Brain microvascular endothelial cell (primary cell): ENCODE results near the gene ZNF837.

Experiments
- DNase-seq: peaks from one replicate; pipeline ENCODE4 v3.0.0-alpha.2; 2020
- H3K27ac ChIP-seq: fragments of 250-450 bp; sonication (Bioruptor Pico); 2 replicates; pipeline ENCODE4 v1.5.1; 2020; ENCODE audit warnings: mild to moderate bottlenecking, moderate library complexity
- H3K27me3 ChIP-seq: fragments of 250-450 bp; sonication (Bioruptor Pico); replicated peaks from 2 replicates; pipeline ENCODE4 v1.5.1; 2020; ENCODE audit warnings: mild to moderate bottlenecking
- H3K36me3 ChIP-seq: fragments of 250-450 bp; sonication (Bioruptor Pico); replicated peaks from 2 replicates; pipeline ENCODE4 v1.5.1; 2020; ENCODE audit warnings: mild to moderate bottlenecking
- H3K4me3 ChIP-seq: 2 replicates; pipeline ENCODE4 v1.5.1; 2011; ENCODE audit warnings: low read depth, mild to moderate bottlenecking, control low read depth, low read length, moderate library complexity
- in situ Hi-C: cut with HindIII; loops from 2 replicates; pipeline ENCODE4 v1.10.0; 2017; ENCODE audit warnings: low sequenced_read_pairs, low pct_ligation_motif_present
- TF ChIP-seq, protein P1 (sequence below): IDR thresholded peaks from 2 replicates; pipeline ENCODE4 v1.5.1; 2011; ENCODE audit warnings: low read depth, mild to moderate bottlenecking, moderate library complexity, low read length, control low read depth, inconsistent platforms; ENCODE audit errors: missing control alignments

ZNF837 gene

DNA sequence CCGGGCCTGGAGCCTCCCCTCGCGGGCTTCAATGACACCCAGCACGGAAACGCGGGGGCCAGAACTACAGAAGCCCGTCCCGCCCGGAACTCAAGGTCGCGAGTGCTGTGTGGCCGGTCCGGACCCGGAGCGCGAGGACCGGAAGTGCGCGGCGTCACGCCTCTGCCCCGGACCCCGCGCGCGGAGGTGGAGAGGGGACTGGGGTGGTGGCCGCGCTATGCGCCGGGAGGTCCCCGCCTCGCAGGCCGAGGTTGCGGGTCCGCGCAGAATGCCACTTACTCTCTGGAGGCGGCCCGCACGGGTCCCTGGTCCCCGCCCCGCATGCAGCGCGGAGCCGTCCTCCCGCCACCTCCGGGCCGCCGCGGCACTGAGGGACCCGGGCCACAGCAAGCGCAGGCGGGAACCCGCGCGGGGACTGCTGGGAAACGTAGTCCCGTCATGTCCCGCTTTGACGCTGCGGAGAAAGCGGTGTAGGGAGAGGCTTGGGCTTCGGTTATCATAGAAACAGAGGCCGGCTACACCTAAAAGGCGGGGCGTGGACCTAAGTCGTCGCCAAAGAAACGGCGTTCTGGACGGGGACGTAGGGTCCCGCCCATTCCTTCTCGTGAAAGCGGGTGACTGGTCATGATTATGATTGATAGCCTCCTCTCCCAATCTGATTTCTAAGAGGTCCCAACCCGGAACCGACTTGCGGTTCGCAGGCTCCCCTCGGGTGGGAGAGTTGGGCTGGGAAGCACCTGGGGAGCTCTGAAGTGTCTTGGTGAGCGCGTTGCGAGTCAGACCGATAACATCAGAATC, at the start of gene ZNF837:
ZNF837 (minus strand) TSS at position 369 of the 798 bp plus-strand sequence. CDS start 11,698 bp downstream, outside the sequence.
- TF ChIP-seq, protein P1, sequence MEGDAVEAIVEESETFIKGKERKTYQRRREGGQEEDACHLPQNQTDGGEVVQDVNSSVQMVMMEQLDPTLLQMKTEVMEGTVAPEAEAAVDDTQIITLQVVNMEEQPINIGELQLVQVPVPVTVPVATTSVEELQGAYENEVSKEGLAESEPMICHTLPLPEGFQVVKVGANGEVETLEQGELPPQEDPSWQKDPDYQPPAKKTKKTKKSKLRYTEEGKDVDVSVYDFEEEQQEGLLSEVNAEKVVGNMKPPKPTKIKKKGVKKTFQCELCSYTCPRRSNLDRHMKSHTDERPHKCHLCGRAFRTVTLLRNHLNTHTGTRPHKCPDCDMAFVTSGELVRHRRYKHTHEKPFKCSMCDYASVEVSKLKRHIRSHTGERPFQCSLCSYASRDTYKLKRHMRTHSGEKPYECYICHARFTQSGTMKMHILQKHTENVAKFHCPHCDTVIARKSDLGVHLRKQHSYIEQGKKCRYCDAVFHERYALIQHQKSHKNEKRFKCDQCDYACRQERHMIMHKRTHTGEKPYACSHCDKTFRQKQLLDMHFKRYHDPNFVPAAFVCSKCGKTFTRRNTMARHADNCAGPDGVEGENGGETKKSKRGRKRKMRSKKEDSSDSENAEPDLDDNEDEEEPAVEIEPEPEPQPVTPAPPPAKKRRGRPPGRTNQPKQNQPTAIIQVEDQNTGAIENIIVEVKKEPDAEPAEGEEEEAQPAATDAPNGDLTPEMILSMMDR, result no peak
- no peaks in the 10 kb centered on the region for H3K36me3 ChIP-seq
- peak; percentile 100 for DNase-seq
- peak within 1 kb of the TSS; percentile 67 for H3K27ac ChIP-seq
- H3K4me3 ChIP-seq, result peak within 1 kb of the TSS; percentile 77
- in situ Hi-C loops, result no loop called here
- H3K27me3 ChIP-seq, result no peaks in the 10 kb centered on the region

- in situ Hi-C loops, result no loop called here
- no peaks in the 10 kb centered on the region for H3K27me3 ChIP-seq
- peaks cover 25% of the 10 kb centered on the region for H3K36me3 ChIP-seq
These were observed 48.9 kb upstream of the ZNF837 start for GRCh38 chr19:58429745-58430144.

GRCh38 chr19:58428617-58429016, 47.8 kb upstream of the ZNF837 start:
- in situ Hi-C loops, result no loop called here
- Histone ChIP-seq H3K27ac (no peak overlapping the region), H3K4me3 (no peak overlapping the region), H3K36me3 (peaks cover 14% of the 10 kb centered on the region), H3K27me3 (no peaks in the 10 kb centered on the region)
- no peak for DNase-seq
- TF ChIP-seq, protein P1, result no peak

More at GRCh38 chr19:58429745-58430144, 48.9 kb upstream of the ZNF837 start:
- TF ChIP-seq, protein P1, result no peak
- DNase-seq, result no peak
- Histone ChIP-seq H3K27ac (no peak overlapping the region), H3K4me3 (no peak overlapping the region)

- Histone ChIP-seq H3K27me3 (no peaks in the 10 kb centered on the region), H3K4me3 (no peak overlapping the region), H3K36me3 (peaks cover 41% of the 10 kb centered on the region), H3K27ac (no peak overlapping the region)
- in situ Hi-C loops, result no loop called here
- DNase-seq, result no peak
- TF ChIP-seq, protein P1, result no peak
These were observed 36.2 kb upstream of the ZNF837 start for GRCh38 chr19:58417071-58417470.

DNA sequence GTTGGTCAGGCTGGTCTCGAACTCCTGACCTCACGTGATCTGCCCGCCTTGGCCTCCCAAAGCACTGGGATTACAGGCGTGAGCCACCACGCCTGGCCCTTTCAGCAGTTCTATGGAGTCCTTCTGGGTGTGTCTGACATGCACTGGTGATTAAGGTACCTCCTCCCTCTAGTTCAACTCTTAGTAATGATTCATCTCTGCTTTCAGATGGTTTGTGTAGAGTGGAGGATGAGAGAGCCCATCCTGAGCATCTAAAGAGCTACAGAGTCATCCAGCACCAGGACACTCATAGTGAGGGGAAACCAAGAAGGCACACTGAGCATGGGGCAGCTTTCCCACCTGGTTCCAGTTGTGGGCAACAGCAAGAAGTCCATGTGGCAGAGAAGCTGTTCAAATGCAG, 35.8 kb upstream of the ZNF837 start:
- H3K36me3 ChIP-seq, result peaks cover 41% of the 10 kb centered on the region
- no peak overlapping the region for H3K27ac ChIP-seq
- H3K4me3 ChIP-seq, result no peak overlapping the region
- TF ChIP-seq, protein P1, result no peak
- no peaks in the 10 kb centered on the region for H3K27me3 ChIP-seq
- no peak for DNase-seq
- in situ Hi-C loops, result no loop called here
